Kidney tubule cell (primary cell): ENCODE measurements around the gene BSDC1.
"Not testable (repeated sequence)": the region's sequence is repeated elsewhere in the genome, so short reads cannot be mapped to it uniquely, and the experiment has no call there.

ENCODE experiments used
- DNase-seq: peaks from one replicate; pipeline ENCODE4 v3.0.0-alpha.2; 2018; ENCODE audit warnings: low spot score

Gene BSDC1

GRCh38 chr1:32357614-32358013, 36.6 kb downstream of the BSDC1 start:
- DNase-seq: no peak

GRCh38 chr1:32356478-32356877, 37.8 kb downstream of the BSDC1 start:
- DNase-seq: no peak

- not testable (repeated sequence) for DNase-seq
Observed at GRCh38 chr1:32355778-32356177, 38.5 kb downstream of the BSDC1 start.

GRCh38 chr1:32353886-32354570, 40.2 kb downstream of the BSDC1 start:
- no peak for DNase-seq

- DNase-seq: no peak
Observed at GRCh38 chr1:32353431-32353830, 40.8 kb downstream of the BSDC1 start.

- DNase-seq: no peak
Observed at GRCh38 chr1:32352831-32353383, 41.3 kb downstream of the BSDC1 start.

- no peak for DNase-seq
Observed at GRCh38 chr1:32352239-32352745, 41.9 kb downstream of the BSDC1 start.

- peak; percentile 90 for DNase-seq
Observed at GRCh38 chr1:32351399-32352238, 42.6 kb downstream of the BSDC1 start.

GRCh38 chr1:32350785-32351398, 43.3 kb downstream of the BSDC1 start:
- no peak for DNase-seq

- no peak for DNase-seq
Observed at GRCh38 chr1:32349211-32349708, 45.0 kb downstream of the BSDC1 start.

GRCh38 chr1:32346532-32347157, 47.6 kb downstream of the BSDC1 start:
- no peak for DNase-seq

GRCh38 chr1:32345289-32345827, 48.9 kb downstream of the BSDC1 start:
- DNase-seq: no peak

GRCh38 chr1:32342704-32343103, 51.5 kb downstream of the BSDC1 start:
- DNase-seq: no peak

GRCh38 chr1:32341971-32342370, 52.3 kb downstream of the BSDC1 start:
- peak; percentile 72 for DNase-seq

GRCh38 chr1:32341186-32341757, 53.0 kb downstream of the BSDC1 start:
- DNase-seq: no peak

GRCh38 chr1:32339363-32339978, 54.8 kb downstream of the BSDC1 start:
- peak; percentile 75 for DNase-seq

- no peak for DNase-seq
Observed at GRCh38 chr1:32338637-32339145, 55.5 kb downstream of the BSDC1 start.

- peak; percentile 64 for DNase-seq
Observed at GRCh38 chr1:32337855-32338636, 56.2 kb downstream of the BSDC1 start.

- peak; percentile 91 for DNase-seq
Observed at GRCh38 chr1:32336963-32337675, 57.1 kb downstream of the BSDC1 start.
